SKM-1 treated with dmso at 0.1 percent for 144 hours (cell line): ENCODE measurements around the gene PPM1N.

Experiments
- DNase-seq: peaks from one replicate; lab custom pipeline; 2025; ENCODE audit not compliant: unreplicated experiment; lab: John Stamatoyannopoulos, UW

PPM1N gene, protein sequence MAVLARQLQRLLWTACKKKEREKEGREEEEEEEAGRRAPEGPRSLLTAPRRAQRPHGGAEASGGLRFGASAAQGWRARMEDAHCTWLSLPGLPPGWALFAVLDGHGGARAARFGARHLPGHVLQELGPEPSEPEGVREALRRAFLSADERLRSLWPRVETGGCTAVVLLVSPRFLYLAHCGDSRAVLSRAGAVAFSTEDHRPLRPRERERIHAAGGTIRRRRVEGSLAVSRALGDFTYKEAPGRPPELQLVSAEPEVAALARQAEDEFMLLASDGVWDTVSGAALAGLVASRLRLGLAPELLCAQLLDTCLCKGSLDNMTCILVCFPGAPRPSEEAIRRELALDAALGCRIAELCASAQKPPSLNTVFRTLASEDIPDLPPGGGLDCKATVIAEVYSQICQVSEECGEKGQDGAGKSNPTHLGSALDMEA

GRCh38 chr19:45498411-45499195 lies at the start of gene PPM1N:
PPM1N (plus strand) TSS chr19:45498443; CDS start chr19:45498473, 30 bp downstream.
- no peak for DNase-seq

GRCh38 chr19:45448887-45449299 lies 49.4 kb upstream of the PPM1N start:
- DNase-seq, result no peak

- DNase-seq, result peak; percentile 22
Observed at GRCh38 chr19:45450012-45450333, 48.3 kb upstream of the PPM1N start.

- DNase-seq, result no peak
Observed at GRCh38 chr19:45451131-45451849, 47.0 kb upstream of the PPM1N start.

- no peak for DNase-seq
Observed at GRCh38 chr19:45451850-45452387, 46.3 kb upstream of the PPM1N start.

DNA sequence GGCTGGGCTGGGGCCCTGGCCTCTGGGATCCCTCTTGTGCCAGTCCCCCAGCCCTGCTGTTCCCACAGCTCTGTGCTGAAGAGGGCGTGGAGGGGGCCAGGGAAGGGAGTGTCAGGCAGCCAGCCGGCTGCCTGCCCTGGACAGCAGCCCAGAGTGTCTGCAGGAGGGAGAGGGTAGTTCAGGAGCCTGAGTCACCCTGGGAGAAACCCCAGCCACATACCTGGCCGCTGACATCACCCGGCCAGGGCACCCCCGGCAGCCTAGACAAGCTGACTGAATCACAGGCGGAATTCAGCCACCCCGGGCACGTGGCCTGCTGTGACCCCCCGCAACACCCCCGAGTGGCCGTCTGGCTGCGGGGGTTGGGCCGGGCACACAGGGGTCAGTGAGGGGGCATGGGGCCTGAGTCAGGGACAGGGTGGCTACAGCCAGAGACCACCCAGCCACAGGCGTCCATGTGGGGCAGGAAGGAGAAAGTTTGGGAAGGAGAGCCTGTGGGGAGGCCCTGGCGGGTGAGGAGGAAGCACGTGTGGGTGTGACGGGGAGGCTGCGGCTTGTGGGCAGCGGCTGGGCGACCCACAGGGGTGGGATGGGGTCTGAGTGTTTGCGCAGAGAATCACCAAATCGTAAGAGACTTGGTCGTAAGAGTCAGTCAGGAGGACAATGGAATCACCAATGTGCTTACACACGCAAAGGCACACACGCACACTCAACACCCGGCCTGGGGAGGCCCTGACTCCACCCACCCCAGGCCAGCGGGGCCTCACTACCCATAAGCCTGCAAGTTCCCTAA lies 42.3 kb upstream of the PPM1N start:
- peak; percentile 75 for DNase-seq

GRCh38 chr19:45456500-45456815 lies 41.8 kb upstream of the PPM1N start:
- DNase-seq, result no peak

DNA sequence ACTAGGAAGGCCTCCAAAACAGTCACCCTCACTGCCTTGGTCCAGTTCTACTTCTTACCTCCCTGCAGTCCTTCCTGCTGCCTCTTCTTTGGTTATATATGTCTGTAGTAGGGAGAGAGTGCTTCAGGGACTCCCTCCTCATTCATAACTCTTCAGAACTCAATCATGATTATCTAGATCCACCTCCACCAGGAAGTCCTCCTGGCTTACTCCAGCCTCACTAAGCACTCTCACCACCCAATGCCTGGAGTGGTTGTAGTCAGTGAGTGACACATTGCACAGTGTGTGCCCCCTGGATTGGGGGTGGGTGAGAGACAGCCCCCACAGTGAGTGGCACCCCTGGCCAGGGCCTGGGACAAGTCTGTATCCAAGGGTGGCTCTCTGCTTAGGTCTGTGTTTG lies 40.5 kb upstream of the PPM1N start:
- DNase-seq, result no peak

GRCh38 chr19:45460807-45461347 lies 37.4 kb upstream of the PPM1N start:
- DNase-seq, result no peak

GRCh38 chr19:45462174-45462573 lies 36.1 kb upstream of the PPM1N start:
- no peak for DNase-seq

DNA sequence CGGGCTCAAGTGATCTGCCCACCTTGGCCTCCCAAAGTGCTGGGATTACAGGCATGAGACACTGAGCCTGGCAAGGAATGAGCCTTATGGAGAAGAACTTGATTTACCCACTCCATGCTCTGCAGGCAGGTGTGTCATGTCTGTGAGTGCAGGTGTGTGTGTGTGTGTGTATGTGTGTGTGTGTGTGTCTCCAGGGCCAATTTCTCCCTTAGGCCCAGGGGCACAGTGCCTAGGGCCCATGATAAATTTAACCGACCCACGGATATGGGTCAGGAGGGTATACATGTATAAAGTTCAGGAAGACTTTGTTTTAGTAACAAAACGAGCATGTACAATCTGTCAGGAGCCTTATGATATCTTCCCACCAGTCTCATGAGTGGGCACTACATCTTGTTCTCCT lies 35.0 kb upstream of the PPM1N start:
- DNase-seq, result no peak

- DNase-seq, result no peak
Observed at GRCh38 chr19:45464274-45464673, 34.0 kb upstream of the PPM1N start.

GRCh38 chr19:45464852-45465441 lies 33.3 kb upstream of the PPM1N start:
- DNase-seq, result no peak

GRCh38 chr19:45467115-45467455 lies 31.2 kb upstream of the PPM1N start:
- DNase-seq, result no peak

DNA sequence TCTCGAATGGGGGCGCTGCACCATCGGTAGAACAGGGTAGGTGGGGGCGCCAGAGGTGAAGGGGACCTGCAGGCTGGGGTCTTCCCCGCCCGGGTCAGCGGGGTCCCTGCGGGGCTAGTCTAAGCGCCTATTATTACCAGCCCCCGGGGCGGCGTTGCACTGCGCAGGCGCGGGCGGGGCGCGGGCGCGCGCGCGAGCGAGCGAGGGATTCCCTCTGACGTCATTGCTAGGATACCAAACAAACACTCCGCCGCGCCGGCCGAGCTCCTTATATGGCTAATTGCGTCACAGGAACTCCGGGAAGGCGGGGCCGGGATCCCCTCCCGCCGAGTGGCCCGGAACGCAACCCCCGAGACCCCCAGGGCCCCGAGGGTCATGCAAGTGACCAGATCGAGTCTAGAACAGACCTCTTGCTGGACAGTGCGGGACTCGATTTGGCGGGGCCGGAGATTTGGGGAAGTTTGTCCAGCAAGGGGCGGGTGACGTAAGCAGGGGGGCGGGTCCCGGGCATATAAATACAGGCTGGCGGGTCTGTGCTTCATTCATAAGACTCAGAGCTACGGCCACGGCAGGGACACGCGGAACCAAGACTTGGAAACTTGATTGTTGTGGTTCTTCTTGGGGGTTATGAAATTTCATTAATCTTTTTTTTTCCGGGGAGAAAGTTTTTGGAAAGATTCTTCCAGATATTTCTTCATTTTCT lies 30.6 kb upstream of the PPM1N start, which contains the start of gene FOSB:
TSS of gene FOSB (plus strand) at position 541 of the 703 bp plus-strand sequence. CDS start 591 bp downstream, outside the sequence.
- peak; percentile 54 for DNase-seq

- no peak for DNase-seq
Observed at GRCh38 chr19:45468159-45468651, 30.0 kb upstream of the PPM1N start.

DNA sequence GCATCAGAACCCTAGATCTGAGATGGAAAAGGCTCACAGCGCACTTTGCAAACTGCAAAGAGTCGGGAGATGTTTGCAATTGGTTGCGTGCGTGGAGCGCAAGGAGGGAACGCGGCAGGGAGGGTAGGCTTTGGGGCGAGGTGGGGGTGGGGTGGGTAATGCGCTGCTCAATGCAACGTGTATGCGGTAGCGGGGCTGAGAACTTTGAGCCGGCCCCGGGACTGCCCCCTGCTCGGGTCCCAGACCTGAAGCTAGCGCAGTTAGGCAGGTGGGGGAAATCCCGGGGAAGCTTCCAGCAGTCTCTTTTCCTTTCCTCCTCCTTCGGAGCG lies 29.5 kb upstream of the PPM1N start:
- no peak for DNase-seq

- DNase-seq, result peak; percentile 80
Observed at GRCh38 chr19:45469132-45469944, 28.9 kb upstream of the PPM1N start.
